HCT116 (cell line): Measurements from ENCODE around the gene ACOXL.

ENCODE experiments used
- ATF3 ChIP-seq: IDR thresholded peaks from 2 replicates; pipeline ENCODE4 v1.6.1; 2012
- EGR1 ChIP-seq: IDR thresholded peaks from 2 replicates; pipeline ENCODE4 v1.6.1; 2012; ENCODE audit warnings: low read depth
- RAD21 ChIP-seq: IDR thresholded peaks from 2 replicates; pipeline ENCODE4 v1.6.1; 2012; ENCODE audit warnings: low read depth, mild to moderate bottlenecking
- TF ChIP-seq, protein P1 (sequence below), 3 experiments: fragments of 200-600 bp in 1 of 3; sonication (generic) in 1 of 3; IDR thresholded peaks in 2 of 3; conservative IDR thresholded peaks in 1 of 3; 2 replicates each; pipeline ENCODE4 v1.5.1; 2012 to 2017; ENCODE audit warnings: low read depth in 2 of 3, low read length in 2 of 3, antibody characterized with exemption in 1 of 3, borderline replicate concordance in 1 of 3, control low read depth in 1 of 3, mild to moderate bottlenecking in 1 of 3, mixed read lengths in 1 of 3, mixed run types in 1 of 3, moderate library complexity in 1 of 3; ENCODE audit not compliant: insufficient read depth in 1 of 3

DNA sequence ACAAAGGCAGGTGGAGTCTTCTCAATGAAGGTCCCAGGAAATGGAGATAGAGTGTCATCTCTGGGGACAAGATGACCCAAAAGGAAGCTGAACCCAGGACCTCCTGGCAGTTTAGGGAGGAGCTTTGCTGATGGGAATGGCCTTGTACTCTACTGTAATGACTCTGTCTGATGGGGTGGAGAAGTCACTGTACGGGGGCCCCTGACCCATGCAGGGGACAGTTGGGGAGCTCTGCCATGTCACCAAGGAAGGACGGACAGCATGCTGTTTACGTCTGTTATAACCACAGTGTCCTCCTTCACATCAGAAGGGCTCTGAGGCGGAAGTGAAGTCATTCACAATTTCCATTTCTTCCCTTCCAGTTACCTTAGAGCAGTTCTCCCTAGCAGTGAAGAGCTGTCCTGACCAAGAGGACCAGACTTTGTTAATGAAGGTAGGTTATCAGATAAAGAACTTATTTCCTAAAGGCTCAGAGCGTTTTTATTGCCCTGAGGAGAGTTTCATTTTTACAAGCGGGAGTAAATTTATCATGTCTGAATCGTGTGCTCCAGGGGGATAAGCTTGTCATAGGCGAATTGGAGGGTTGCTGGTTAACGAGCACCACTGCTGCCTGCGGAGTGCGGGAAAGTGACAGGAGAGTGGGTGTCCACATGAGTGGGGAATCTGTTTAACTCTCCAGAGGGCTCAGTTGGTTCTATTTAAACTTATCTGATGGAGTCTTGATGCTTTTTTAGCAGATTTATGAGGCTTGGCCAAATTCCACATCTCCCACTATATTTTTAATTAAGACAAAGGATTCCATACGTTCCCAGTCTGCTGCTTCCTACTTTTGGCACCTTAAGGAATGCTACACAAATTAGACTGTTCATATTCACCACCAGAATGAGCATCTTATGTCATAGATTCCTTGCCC is 316.7 kb downstream of the ACOXL start:
- TF ChIP-seq RAD21 (no peak), ATF3 (no peak), EGR1 (no peak)
- TF ChIP-seq, protein P1, sequence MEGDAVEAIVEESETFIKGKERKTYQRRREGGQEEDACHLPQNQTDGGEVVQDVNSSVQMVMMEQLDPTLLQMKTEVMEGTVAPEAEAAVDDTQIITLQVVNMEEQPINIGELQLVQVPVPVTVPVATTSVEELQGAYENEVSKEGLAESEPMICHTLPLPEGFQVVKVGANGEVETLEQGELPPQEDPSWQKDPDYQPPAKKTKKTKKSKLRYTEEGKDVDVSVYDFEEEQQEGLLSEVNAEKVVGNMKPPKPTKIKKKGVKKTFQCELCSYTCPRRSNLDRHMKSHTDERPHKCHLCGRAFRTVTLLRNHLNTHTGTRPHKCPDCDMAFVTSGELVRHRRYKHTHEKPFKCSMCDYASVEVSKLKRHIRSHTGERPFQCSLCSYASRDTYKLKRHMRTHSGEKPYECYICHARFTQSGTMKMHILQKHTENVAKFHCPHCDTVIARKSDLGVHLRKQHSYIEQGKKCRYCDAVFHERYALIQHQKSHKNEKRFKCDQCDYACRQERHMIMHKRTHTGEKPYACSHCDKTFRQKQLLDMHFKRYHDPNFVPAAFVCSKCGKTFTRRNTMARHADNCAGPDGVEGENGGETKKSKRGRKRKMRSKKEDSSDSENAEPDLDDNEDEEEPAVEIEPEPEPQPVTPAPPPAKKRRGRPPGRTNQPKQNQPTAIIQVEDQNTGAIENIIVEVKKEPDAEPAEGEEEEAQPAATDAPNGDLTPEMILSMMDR (IDR thresholded peaks at IDR 0.05 in 2 of 3, conservative IDR thresholded peaks at IDR 0.05 in 1 of 3; ENCODE audit: borderline replicate concordance in 1 of 3, insufficient read depth in 1 of 3, low read depth in 2 of 3, low read length in 2 of 3), result no peak
